ENCODE data around the gene PPRC1.
"Not testable (repeated sequence)": the region's sequence is repeated elsewhere in the genome, so short reads cannot be mapped to it uniquely, and the experiment has no call there.

Gene PPRC1

GRCh38 chr10:102188298-102188940 is 55.6 kb downstream of the PPRC1 start:
- no peak for DNase-seq
- intact Hi-C loops (cut with DNase I), result no loop called here

- DNase-seq; intact Hi-C loops (cut with DNase I): not testable (repeated sequence)
These were observed 56.4 kb downstream of the PPRC1 start for GRCh38 chr10:102188941-102189898.

- intact Hi-C loops (cut with DNase I), result no loop called here
- no peak for DNase-seq
These were observed 59.1 kb downstream of the PPRC1 start for GRCh38 chr10:102191956-102192355.

- intact Hi-C loops (cut with DNase I), result no loop called here
These were observed 62.5 kb downstream of the PPRC1 start for GRCh38 chr10:102195296-102195870.

GRCh38 chr10:102196893-102197292 is 64.1 kb downstream of the PPRC1 start:
- DNase-seq, result no peak
- intact Hi-C loops (cut with DNase I), result no loop called here

More at GRCh38 chr10:102195296-102195870, 62.5 kb downstream of the PPRC1 start:
- DNase-seq, result no peak

GRCh38 chr10:102198027-102198426 is 65.2 kb downstream of the PPRC1 start:
- intact Hi-C loops (cut with DNase I), result no loop called here
- no peak for DNase-seq
